HepG2 (cell line): ENCODE data around the gene HMCN2. TPM values are rescaled to one million over a fixed set of nuclear protein-coding genes. Genes with fewer than 3 reads are reported as not detected.

Experiments used
- ATAC-seq: fragments of 200-7000 bp; cut with Tn5 transposase; 3 replicates; pipeline ENCODE4 v1.9.1; 2020; ENCODE audit warnings: mild to moderate bottlenecking, moderate library complexity
- BruUV-seq: library from RNA; stranded (reverse); fragments of 400-500 nt; replicated peaks from 2 replicates; lab custom pipeline; 2021; lab: Mats Ljungman, UMichigan
- CTCF ChIA-PET: fragments of 300-600 bp; formaldehyde crosslinking; extraction: SDS; loops from one replicate; lab custom pipeline; 2021; ENCODE audit warnings: low total read pairs, inconsistent platforms, low intra/inter-chr PET ratio; lab: Yijun Ruan, JAX
- POLR2A ChIA-PET: fragments of 350-600 bp; sonication (Branson Sonifier 250); formaldehyde crosslinking; loops from one replicate; lab custom pipeline; 2020; ENCODE audit warnings: antibody characterized with exemption, inconsistent platforms; lab: Yijun Ruan, JAX
- DNase-seq: peaks from one replicate; pipeline ENCODE4 v3.0.0-alpha.2; 2015; ENCODE audit warnings: low spot score
- FAIRE-seq: peaks from 3 replicates; lab custom pipeline; 2011; peaks lifted over from hg19 to GRCh38; lab: Jason Lieb, UNC
- H2AFZ ChIP-seq: one replicate; pipeline ENCODE4 v1.6.1; 2011; ENCODE audit warnings: low read length, inconsistent platforms
- H3K27ac ChIP-seq: fragments of 300-600 bp; 3 replicates; pipeline ENCODE4 v1.8.0; 2011; ENCODE audit warnings: mixed run types, mild to moderate bottlenecking, mixed read lengths, low read length, inconsistent platforms; ENCODE audit not compliant: insufficient read depth; ENCODE audit errors: extremely low read length
- H3K27me3 ChIP-seq, 2 experiments: fragments of 200-600 bp in 1 of 2; 2 replicates in 1 of 2; 3 replicates in 1 of 2; pipeline versions ENCODE4 v1.6.0 to v1.8.0; 2011; ENCODE audit warnings: low read length in 2 of 2, mild to moderate bottlenecking in 2 of 2, moderate library complexity in 2 of 2, inconsistent platforms in 1 of 2; ENCODE audit not compliant: insufficient read depth in 2 of 2, control insufficient read depth in 1 of 2
- H3K36me3 ChIP-seq, 2 experiments: fragments of 200-600 bp in 1 of 2; replicated peaks in 1 of 2; 2 replicates in 1 of 2; 3 replicates in 1 of 2; pipeline versions ENCODE4 v1.5.1 to v1.8.0; 2011; ENCODE audit warnings: low read length in 2 of 2, inconsistent platforms in 1 of 2; ENCODE audit not compliant: insufficient read depth in 2 of 2, control insufficient read depth in 1 of 2
- H3K4me1 ChIP-seq: 2 replicates; pipeline ENCODE4 v1.5.1; 2012; ENCODE audit warnings: low read length, inconsistent platforms; ENCODE audit not compliant: insufficient read depth
- H3K4me2 ChIP-seq: 2 replicates; pipeline ENCODE4 v1.6.0; 2011; ENCODE audit warnings: low read depth, low read length, inconsistent platforms
- H3K4me3 ChIP-seq, 3 experiments: fragments of 200-600 bp in 1 of 3; sonication (generic), shearing (Covaris generic) in 1 of 3; replicated peaks in 1 of 3; 2 replicates each; pipeline ENCODE4 v1.5.1; 2011 to 2016; ENCODE audit warnings: low read length in 3 of 3, inconsistent platforms in 2 of 3, low read depth in 2 of 3, mild to moderate bottlenecking in 2 of 3, control low read depth in 1 of 3, mixed read lengths in 1 of 3; ENCODE audit not compliant: insufficient read depth in 1 of 3
- H3K79me2 ChIP-seq: one replicate; pipeline ENCODE4 v1.6.1; 2011; ENCODE audit warnings: low read length, inconsistent platforms; ENCODE audit not compliant: insufficient read depth
- H3K9ac ChIP-seq: 2 replicates; pipeline ENCODE4 v1.6.0; 2011; ENCODE audit warnings: mild to moderate bottlenecking, low read depth, low read length, inconsistent platforms; ENCODE audit not compliant: insufficient read depth
- H3K9me3 ChIP-seq: 2 replicates; pipeline ENCODE4 v1.5.1; 2012; ENCODE audit warnings: mild to moderate bottlenecking, low read length
- H4K20me1 ChIP-seq: 2 replicates; pipeline ENCODE4 v1.6.0; 2011; ENCODE audit warnings: inconsistent platforms, mild to moderate bottlenecking, low read length, moderate library complexity; ENCODE audit not compliant: insufficient read depth
- AGO2 ChIP-seq: fragments of 200-400 bp; formaldehyde crosslinking; optimal IDR thresholded peaks from 2 replicates; pipeline ENCODE3; 2017; ENCODE audit warnings: mild to moderate bottlenecking, low read depth, low read length, moderate library complexity
- ATAD3A ChIP-seq: sonication (generic); formaldehyde crosslinking; IDR thresholded peaks from 2 replicates; pipeline ENCODE4 v1.4.0; 2020; ENCODE audit warnings: missing genetic modification reagents
- EZH2 ChIP-seq: conservative IDR thresholded peaks from 2 replicates; pipeline ENCODE4 v1.6.1; 2012; ENCODE audit warnings: mild to moderate bottlenecking, low read depth, low read length, moderate library complexity
- ZNF253 ChIP-seq: sonication (generic); formaldehyde crosslinking; IDR thresholded peaks from 2 replicates; pipeline ENCODE4 v1.8.0; 2022; ENCODE audit warnings: mild to moderate bottlenecking, missing genetic modification reagents, borderline replicate concordance
- ZNF333 ChIP-seq: sonication (generic); formaldehyde crosslinking; IDR thresholded peaks from 2 replicates; pipeline ENCODE4 v1.4.0; 2020; ENCODE audit warnings: mild to moderate bottlenecking, missing genetic modification reagents, borderline replicate concordance
- ZNF709 ChIP-seq: sonication (generic); formaldehyde crosslinking; IDR thresholded peaks from 2 replicates; pipeline ENCODE4 v1.5.0; 2020; ENCODE audit warnings: mild to moderate bottlenecking, missing genetic modification reagents
- ZNF710 ChIP-seq: sonication (generic); formaldehyde crosslinking; IDR thresholded peaks from 2 replicates; pipeline ENCODE4 v1.5.0; 2020; ENCODE audit warnings: mild to moderate bottlenecking, missing genetic modification reagents, borderline replicate concordance
- ZNF879 ChIP-seq: sonication (generic); formaldehyde crosslinking; IDR thresholded peaks from 2 replicates; pipeline ENCODE4 v1.8.1; 2023; ENCODE audit warnings: missing genetic modification reagents
- WGBS: methylation state at CpG from one replicate; pipeline ENCODE4 v1.1.6; 2017; ENCODE audit warnings: low lambda C conversion rate; 5-methylcytosine and 5-hydroxymethylcytosine counted together
- in situ Hi-C: cut with HindIII; loops from 2 replicates; pipeline ENCODE4 v1.10.0; 2017; ENCODE audit warnings: low pct_unique_long_range_greater_than_20kb; ENCODE audit not compliant: extremely low pct_ligation_motif_present
- intact Hi-C: fragments of 100-400 bp; cut with micrococcal nuclease; formaldehyde crosslinking; loops from one replicate; pipeline ENCODE4 v1.10.0; 2022; ENCODE audit not compliant: unreplicated experiment
- polyA plus RNA-seq, 8 experiments: library from polyadenylated mRNA; depleted of rRNA in 3 of 8; stranded (reverse) in 7 of 8; unstranded in 1 of 8; fragments of >200 nt; fragmentation: Illumina TruSeq in 4 of 8; extraction: Trizol in 4 of 8; gene quantifications; 2 replicates each; pipeline versions ENCODE4 v1.2.1 to v1.2.3, GENCODE V29; 2011 to 2016; ENCODE audit warnings: low read depth in 4 of 8, missing spikeins in 1 of 8, mixed read lengths in 1 of 8; ENCODE audit not compliant: insufficient read depth in 1 of 8
- total RNA-seq, 5 experiments: library from RNA; depleted of rRNA; stranded (reverse); fragments of >200 nt; fragmentation: Illumina TruSeq; extraction: Trizol; gene quantifications; 2 replicates each; pipeline ENCODE4 v1.2.3, GENCODE V29; 2016; ENCODE audit warnings: low read depth in 1 of 5

Gene HMCN2
- total and polyA plus RNA-seq, 2 of the 13 experiments (the other 11 are each of a cell fraction or from before 2014, with no cell fraction given) = 0.09 TPM; not detected in 1

- no peak for DNase-seq
- H3K4me1 ChIP-seq = peaks cover 82% of the 10 kb centered on the region
- H3K4me2 ChIP-seq = peak overlapping the region; percentile 62
- in situ Hi-C loops = loop anchor here (5.0 kb wide), 1 partner anchor 231 kb away; no protein-coding TSS in a partner anchor
- CTCF ChIA-PET = interaction anchor here (1.4 kb wide), 1 partner anchor 18 kb away, joined by 3 read pairs; no protein-coding TSS in a partner anchor
- H3K9me3 ChIP-seq = no peaks in the 10 kb centered on the region
- H3K79me2 ChIP-seq = no peaks in the 10 kb centered on the region
- H3K27me3 ChIP-seq = no peaks in the 10 kb centered on the region; a peak in 1 of 5 replicates
- intact Hi-C loops = loop anchor here (2.0 to 10.0 kb wide), 3 partner anchors 18 to 391 kb away; no protein-coding TSS in a partner anchor
- no peak overlapping the region for H2AFZ ChIP-seq
- no peak; the same call in 2 of the 3 replicates for ATAC-seq
- 32% methylated on average over 11 of the region's 14 CpGs for whole genome bisulfite sequencing
- POLR2A ChIA-PET = interaction anchor here (0.8 to 1.4 kb wide), 6 partner anchors 13 to 242 kb away, joined by 3 to 5 read pairs (median 4); partner anchors contain the start of gene EXOSC2
- peak overlapping the region; percentile 51 for H3K27ac ChIP-seq
- no peak overlapping the region for H3K9ac ChIP-seq
- no TSS peak for BruUV-seq
- peak overlapping the region in 1 of 3 experiments; percentile 53; a peak in 2 of 6 replicates for H3K4me3 ChIP-seq
- H4K20me1 ChIP-seq = peaks cover 14% of the 10 kb centered on the region; the same call in 1 of the 2 replicates
- no peaks in the 10 kb centered on the region for H3K36me3 ChIP-seq
- no peak for FAIRE-seq
- TF ChIP-seq ZNF879 (CRISPR knock-in tag) (0 out of 2 replicates have a peak, but pooled peaks have one; percentile 5), ZNF333 (CRISPR knock-in tag) (0 out of 2 replicates have a peak, but pooled peaks have one; percentile 2), ZNF253 (0 out of 2 replicates have a peak, but pooled peaks have one; percentile 71), ATAD3A (0 out of 2 replicates have a peak, but pooled peaks have one; percentile 54), AGO2 (peak; percentile 13), ZNF709 (0 out of 2 replicates have a peak, but pooled peaks have one; percentile 11), EZH2 (no peak), ZNF710 (CRISPR knock-in tag) (no peak)
Measured at GRCh38 chr9:130451004-130451390, 185.4 kb downstream of the HMCN2 start.
